ENCODE results near the gene DOCK2.

The DOCK2 gene

DNA sequence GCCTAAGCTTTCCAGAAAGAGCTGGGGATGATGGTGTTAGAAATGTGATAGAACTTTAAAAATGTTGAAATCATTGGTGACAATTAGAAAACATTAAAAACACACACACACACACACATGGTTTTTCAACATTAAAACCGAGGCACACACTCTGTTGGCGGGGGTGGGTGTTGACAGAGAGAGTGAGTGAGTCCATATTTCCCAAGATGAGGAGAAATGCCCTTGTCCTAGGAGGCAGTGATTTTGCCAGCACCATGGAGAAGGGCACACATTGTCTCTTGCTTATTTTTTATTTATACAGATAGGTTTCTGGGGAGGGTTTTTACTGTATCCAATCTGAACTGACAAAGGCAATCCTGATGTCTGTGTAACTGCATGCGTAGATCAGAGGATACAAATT lies 190.7 kb downstream of the DOCK2 start:
- H3K4me3 ChIP-seq (IDR thresholded peaks at IDR 0.05; ENCODE audit: insufficient read depth, low read depth, low read length), result no peak overlapping the region
- no peaks in the 10 kb centered on the region for H4K20me1 ChIP-seq (ENCODE audit: insufficient read depth)
- no peaks in the 10 kb centered on the region for H3K36me3 ChIP-seq (ENCODE audit: insufficient read depth)
- no peaks in the 10 kb centered on the region for H3K79me2 ChIP-seq (ENCODE audit: insufficient read depth, low read depth)
- H3K27me3 ChIP-seq (ENCODE audit: insufficient read depth, low read depth), result no peaks in the 10 kb centered on the region
- TF ChIP-seq, protein P1, sequence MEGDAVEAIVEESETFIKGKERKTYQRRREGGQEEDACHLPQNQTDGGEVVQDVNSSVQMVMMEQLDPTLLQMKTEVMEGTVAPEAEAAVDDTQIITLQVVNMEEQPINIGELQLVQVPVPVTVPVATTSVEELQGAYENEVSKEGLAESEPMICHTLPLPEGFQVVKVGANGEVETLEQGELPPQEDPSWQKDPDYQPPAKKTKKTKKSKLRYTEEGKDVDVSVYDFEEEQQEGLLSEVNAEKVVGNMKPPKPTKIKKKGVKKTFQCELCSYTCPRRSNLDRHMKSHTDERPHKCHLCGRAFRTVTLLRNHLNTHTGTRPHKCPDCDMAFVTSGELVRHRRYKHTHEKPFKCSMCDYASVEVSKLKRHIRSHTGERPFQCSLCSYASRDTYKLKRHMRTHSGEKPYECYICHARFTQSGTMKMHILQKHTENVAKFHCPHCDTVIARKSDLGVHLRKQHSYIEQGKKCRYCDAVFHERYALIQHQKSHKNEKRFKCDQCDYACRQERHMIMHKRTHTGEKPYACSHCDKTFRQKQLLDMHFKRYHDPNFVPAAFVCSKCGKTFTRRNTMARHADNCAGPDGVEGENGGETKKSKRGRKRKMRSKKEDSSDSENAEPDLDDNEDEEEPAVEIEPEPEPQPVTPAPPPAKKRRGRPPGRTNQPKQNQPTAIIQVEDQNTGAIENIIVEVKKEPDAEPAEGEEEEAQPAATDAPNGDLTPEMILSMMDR (conservative IDR thresholded peaks at IDR 0.05; ENCODE audit: low read depth, low read length), result no peak
- H3K27ac ChIP-seq, result no peak overlapping the region
- H3K4me1 ChIP-seq (ENCODE audit: low read depth, poor library complexity, severe bottlenecking), result no peaks in the 10 kb centered on the region
- no peak overlapping the region for H3K4me2 ChIP-seq
- H2AFZ ChIP-seq (ENCODE audit: low read depth), result no peak overlapping the region
- H3K9ac ChIP-seq, result no peak overlapping the region

DNA sequence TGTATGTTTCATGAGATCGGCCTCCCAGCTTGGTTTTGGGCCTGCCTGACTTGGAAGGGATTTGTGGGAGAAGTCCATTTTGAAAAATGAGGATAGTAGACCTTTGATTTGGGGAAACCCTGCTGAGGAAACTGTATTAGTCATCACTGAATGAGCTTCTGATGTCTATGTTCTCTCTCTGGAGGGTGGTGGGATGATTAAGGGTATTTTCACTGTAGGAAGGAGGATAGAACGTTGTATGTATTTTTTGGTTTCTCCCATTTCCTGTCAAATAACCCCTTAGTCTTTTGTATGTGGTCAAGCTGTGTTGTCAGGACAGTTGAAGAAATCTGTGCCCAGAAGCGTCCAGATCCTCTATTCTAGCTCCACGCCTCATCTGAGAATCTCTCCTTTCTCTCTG lies 191.3 kb downstream of the DOCK2 start:
- Histone ChIP-seq H3K36me3 (ENCODE audit: insufficient read depth) (no peaks in the 10 kb centered on the region), H4K20me1 (ENCODE audit: insufficient read depth) (no peaks in the 10 kb centered on the region), H3K4me2 (no peak overlapping the region), H3K4me3 (IDR thresholded peaks at IDR 0.05; ENCODE audit: insufficient read depth, low read depth, low read length) (no peak overlapping the region), H2AFZ (ENCODE audit: low read depth) (no peak overlapping the region), H3K79me2 (ENCODE audit: insufficient read depth, low read depth) (no peaks in the 10 kb centered on the region), H3K9ac (no peak overlapping the region), H3K4me1 (ENCODE audit: low read depth, poor library complexity, severe bottlenecking) (no peaks in the 10 kb centered on the region), H3K27ac (no peak overlapping the region), H3K27me3 (ENCODE audit: insufficient read depth, low read depth) (no peaks in the 10 kb centered on the region)
- TF ChIP-seq, protein P1 (conservative IDR thresholded peaks at IDR 0.05; ENCODE audit: low read depth, low read length), result no peak

DNA sequence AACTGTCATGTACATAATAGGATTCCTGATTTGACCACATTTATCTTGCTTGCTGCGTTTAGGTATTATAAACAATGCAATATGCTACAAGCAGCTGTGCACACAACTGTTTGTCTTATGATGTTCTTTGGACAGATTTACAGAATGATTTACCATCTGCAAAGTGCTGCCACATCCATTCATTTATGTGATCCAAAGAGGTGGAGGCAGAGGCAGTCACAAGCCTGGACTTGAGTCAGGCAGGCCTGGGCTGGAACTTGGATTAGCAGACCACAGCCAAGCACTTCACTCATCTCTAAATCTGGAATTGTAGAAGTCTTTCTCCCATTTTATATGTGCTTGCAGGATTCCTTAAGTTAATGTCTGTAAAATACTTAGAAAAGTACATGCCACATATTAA lies 194.3 kb downstream of the DOCK2 start:
- Histone ChIP-seq H3K4me1 (ENCODE audit: low read depth, poor library complexity, severe bottlenecking) (peaks cover 3% of the 10 kb centered on the region), H3K9ac (no peak overlapping the region), H2AFZ (ENCODE audit: low read depth) (no peak overlapping the region), H3K36me3 (ENCODE audit: insufficient read depth) (no peaks in the 10 kb centered on the region), H3K79me2 (ENCODE audit: insufficient read depth, low read depth) (no peaks in the 10 kb centered on the region), H3K4me3 (IDR thresholded peaks at IDR 0.05; ENCODE audit: insufficient read depth, low read depth, low read length) (no peak overlapping the region), H3K4me2 (no peak overlapping the region), H3K27ac (no peak overlapping the region), H4K20me1 (ENCODE audit: insufficient read depth) (no peaks in the 10 kb centered on the region), H3K27me3 (ENCODE audit: insufficient read depth, low read depth) (no peaks in the 10 kb centered on the region)
- TF ChIP-seq, protein P1 (conservative IDR thresholded peaks at IDR 0.05; ENCODE audit: low read depth, low read length), result no peak

DNA sequence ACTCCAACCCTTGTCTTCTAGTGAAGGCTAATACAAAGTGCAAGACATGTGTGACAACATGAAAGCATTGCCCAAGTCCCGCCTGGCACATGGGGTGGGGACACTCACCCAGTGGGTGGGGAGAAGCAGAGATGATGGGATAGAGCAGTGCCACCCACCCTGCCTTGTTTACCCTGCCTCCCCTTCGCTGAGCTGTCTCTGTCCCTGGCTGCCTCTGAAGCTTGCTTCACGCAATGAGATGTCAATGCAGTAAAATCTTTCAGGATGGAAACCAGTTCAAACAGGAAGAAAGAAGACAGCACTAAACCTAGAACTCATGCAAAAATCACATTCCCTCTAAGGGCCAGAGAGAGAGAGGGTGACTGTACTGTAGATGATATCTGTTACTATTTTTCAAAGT lies 195.2 kb downstream of the DOCK2 start:
- H3K27ac ChIP-seq, result no peak overlapping the region
- H3K36me3 ChIP-seq (ENCODE audit: insufficient read depth), result no peaks in the 10 kb centered on the region
- H3K27me3 ChIP-seq (ENCODE audit: insufficient read depth, low read depth), result no peaks in the 10 kb centered on the region
- H4K20me1 ChIP-seq (ENCODE audit: insufficient read depth), result no peaks in the 10 kb centered on the region
- no peaks in the 10 kb centered on the region for H3K79me2 ChIP-seq (ENCODE audit: insufficient read depth, low read depth)
- no peak overlapping the region for H3K9ac ChIP-seq
- H3K4me1 ChIP-seq (ENCODE audit: low read depth, poor library complexity, severe bottlenecking), result peaks cover 3% of the 10 kb centered on the region
- TF ChIP-seq, protein P1 (conservative IDR thresholded peaks at IDR 0.05; ENCODE audit: low read depth, low read length), result no peak
- H3K4me3 ChIP-seq (IDR thresholded peaks at IDR 0.05; ENCODE audit: insufficient read depth, low read depth, low read length), result no peak overlapping the region
- no peak overlapping the region for H3K4me2 ChIP-seq
- H2AFZ ChIP-seq (ENCODE audit: low read depth), result no peak overlapping the region

All from KMS-11 (cell line).